Ishikawa (cell line): ENCODE results near the gene SELENOP.

Experiments
- CEBPB ChIP-seq: IDR thresholded peaks from 2 replicates; pipeline ENCODE4 v1.6.1; 2012
- CREB1 ChIP-seq: IDR thresholded peaks from 2 replicates; pipeline ENCODE4 v1.6.1; 2012; ENCODE audit warnings: low read depth
- EGR1 ChIP-seq: IDR thresholded peaks from 2 replicates; pipeline ENCODE4 v1.6.1; 2012
- EP300 ChIP-seq: IDR thresholded peaks from 2 replicates; pipeline ENCODE4 v1.6.1; 2012; ENCODE audit warnings: borderline replicate concordance
- FOXM1 ChIP-seq: IDR thresholded peaks from 2 replicates; pipeline ENCODE4 v1.6.1; 2012; ENCODE audit warnings: low read depth, borderline replicate concordance
- NFIC ChIP-seq: IDR thresholded peaks from 2 replicates; pipeline ENCODE4 v1.6.1; 2012
- RAD21 ChIP-seq: IDR thresholded peaks from 2 replicates; pipeline ENCODE4 v1.6.1; 2012; ENCODE audit warnings: low read depth
- TAF1 ChIP-seq: IDR thresholded peaks from 2 replicates; pipeline ENCODE4 v1.6.1; 2012; ENCODE audit warnings: low read depth, mild to moderate bottlenecking
- TCF12 ChIP-seq: IDR thresholded peaks from 2 replicates; pipeline ENCODE4 v1.6.1; 2012; ENCODE audit warnings: low read depth
- TEAD4 ChIP-seq: IDR thresholded peaks from 2 replicates; pipeline ENCODE4 v1.6.1; 2012
- YY1 ChIP-seq: IDR thresholded peaks from 2 replicates; pipeline ENCODE4 v1.6.1; 2012; ENCODE audit warnings: low read depth
- ZBTB7A ChIP-seq: IDR thresholded peaks from 2 replicates; pipeline ENCODE4 v1.6.1; 2012; ENCODE audit warnings: low read depth
- TF ChIP-seq, protein P1 (sequence below): IDR thresholded peaks from 2 replicates; pipeline ENCODE4 v1.6.1; 2012
- TF ChIP-seq, protein P2 (sequence below): IDR thresholded peaks from 2 replicates; pipeline ENCODE4 v1.6.1; 2012

DNA sequence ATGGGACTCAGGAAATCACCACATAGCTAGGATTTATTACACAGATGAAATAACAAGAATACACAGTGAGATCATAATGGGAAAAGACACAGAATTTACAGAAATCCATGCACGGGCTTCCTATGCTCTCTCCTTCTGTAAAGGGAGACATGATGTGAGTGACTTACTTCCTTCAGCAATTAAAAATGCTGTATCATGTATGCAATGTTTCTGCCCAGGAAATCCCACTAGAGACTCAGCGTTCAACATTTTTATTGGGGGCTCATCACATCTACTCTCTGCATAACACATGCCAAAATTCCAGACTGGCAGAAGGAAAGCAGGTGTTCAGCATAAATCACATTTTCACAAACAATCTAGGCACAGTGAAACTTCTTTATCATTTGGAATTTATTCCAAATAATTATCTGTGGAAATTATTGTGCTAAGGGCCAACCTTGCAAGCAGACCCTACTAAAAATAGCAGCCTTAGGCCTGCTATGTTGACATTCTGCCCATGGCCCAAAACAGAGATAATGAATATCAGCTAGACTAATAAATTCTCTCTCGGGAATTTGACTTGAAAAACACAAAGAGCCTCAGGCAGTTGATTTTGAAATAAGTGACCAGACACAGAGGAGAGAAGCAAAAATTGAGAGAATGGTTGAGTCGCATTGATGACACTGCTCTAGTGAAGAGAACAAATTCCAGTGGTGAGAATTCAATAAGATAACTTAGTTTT is 31.4 kb upstream of the SELENOP start:
- TF ChIP-seq, protein P1, sequence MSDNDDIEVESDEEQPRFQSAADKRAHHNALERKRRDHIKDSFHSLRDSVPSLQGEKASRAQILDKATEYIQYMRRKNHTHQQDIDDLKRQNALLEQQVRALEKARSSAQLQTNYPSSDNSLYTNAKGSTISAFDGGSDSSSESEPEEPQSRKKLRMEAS: no peak
- TF ChIP-seq TAF1: no peak
- TF ChIP-seq NFIC: no peak
- TF ChIP-seq CREB1: no peak
- TF ChIP-seq CEBPB: no peak
- TF ChIP-seq RAD21: no peak
- no peak for TF ChIP-seq YY1
- TF ChIP-seq TCF12: no peak
- TF ChIP-seq EGR1: no peak
- TF ChIP-seq ZBTB7A: no peak
- no peak for TF ChIP-seq TEAD4
- TF ChIP-seq, protein P2, sequence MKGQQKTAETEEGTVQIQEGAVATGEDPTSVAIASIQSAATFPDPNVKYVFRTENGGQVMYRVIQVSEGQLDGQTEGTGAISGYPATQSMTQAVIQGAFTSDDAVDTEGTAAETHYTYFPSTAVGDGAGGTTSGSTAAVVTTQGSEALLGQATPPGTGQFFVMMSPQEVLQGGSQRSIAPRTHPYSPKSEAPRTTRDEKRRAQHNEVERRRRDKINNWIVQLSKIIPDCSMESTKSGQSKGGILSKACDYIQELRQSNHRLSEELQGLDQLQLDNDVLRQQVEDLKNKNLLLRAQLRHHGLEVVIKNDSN: no peak
- no peak for TF ChIP-seq EP300
- no peak for TF ChIP-seq FOXM1
